Skeletal muscle tissue (tissue), 4 donors: ENCODE data around the gene HCRTR1. TPM values are rescaled to one million over a fixed set of nuclear protein-coding genes. Genes with fewer than 3 reads are reported as not detected.

Experiments
- H3K27ac ChIP-seq: one replicate; pipeline ENCODE4 v1.7.0; 2013; ENCODE audit warnings: mild to moderate bottlenecking, low read depth, low read length, inconsistent platforms
- H3K27me3 ChIP-seq, 3 donors: one replicate each; pipeline ENCODE4 v1.7.0; 2013; ENCODE audit warnings: low read length in 3 of 3; ENCODE audit not compliant: control insufficient read depth in 3 of 3, insufficient read depth in 3 of 3
- H3K36me3 ChIP-seq, 3 donors: one replicate each; pipeline ENCODE4 v1.7.0; 2013; ENCODE audit warnings: low read length in 3 of 3; ENCODE audit not compliant: control insufficient read depth in 3 of 3, insufficient read depth in 3 of 3
- H3K4me1 ChIP-seq, 3 donors: one replicate each; pipeline ENCODE4 v1.7.0; 2013; ENCODE audit warnings: low read length in 3 of 3, mild to moderate bottlenecking in 3 of 3; ENCODE audit not compliant: control insufficient read depth in 3 of 3, insufficient read depth in 3 of 3
- H3K4me3 ChIP-seq, 3 donors: one replicate each; pipeline ENCODE4 v1.7.0; 2013; ENCODE audit warnings: low read length in 3 of 3
- H3K9ac ChIP-seq, 3 donors: one replicate each; pipeline ENCODE4 v1.7.0; 2013; ENCODE audit warnings: low read length in 3 of 3, mild to moderate bottlenecking in 3 of 3, moderate library complexity in 2 of 3, low read depth in 1 of 3
- H3K9me3 ChIP-seq, 3 donors: one replicate each; pipeline ENCODE4 v1.7.0; 2013; ENCODE audit warnings: low read length in 3 of 3; ENCODE audit not compliant: control insufficient read depth in 3 of 3
- total RNA-seq: library from RNA; depleted of rRNA; stranded (reverse); fragments of >200 nt; gene quantifications from one replicate; pipeline ENCODE4 v1.2.3, GENCODE V29; 2014
- donor health status: Osteomylitis.

The HCRTR1 gene
- total RNA-seq, 1 donor from 2014 or later: not detected

- Histone ChIP-seq H3K9me3 (no peaks in the 10 kb centered on the region), H3K4me1 (peaks cover 0 to 2% (median 0%) of the 10 kb centered on the region in 3 donors), H3K9ac (no peak overlapping the region), H3K4me3 (no peak overlapping the region), H3K27me3 (peaks cover 0 to 4% (median 0%) of the 10 kb centered on the region in 3 donors), H3K27ac (no peak overlapping the region), H3K36me3 (no peaks in the 10 kb centered on the region)
Observed at GRCh38 chr1:31596737-31597097, 20.8 kb upstream of the HCRTR1 start.

- Histone ChIP-seq H3K4me1 (peaks cover 0 to 2% (median 0%) of the 10 kb centered on the region in 3 donors), H3K36me3 (no peaks in the 10 kb centered on the region), H3K27me3 (peaks cover 0 to 4% (median 0%) of the 10 kb centered on the region in 3 donors), H3K9ac (no peak overlapping the region), H3K9me3 (no peaks in the 10 kb centered on the region), H3K27ac (no peak overlapping the region), H3K4me3 (no peak overlapping the region)
Observed at GRCh38 chr1:31598980-31599379, 18.5 kb upstream of the HCRTR1 start.

GRCh38 chr1:31600641-31601040 is 16.8 kb upstream of the HCRTR1 start:
- Histone ChIP-seq H3K9me3 (no peaks in the 10 kb centered on the region), H3K27me3 (peaks cover 0 to 4% (median 0%) of the 10 kb centered on the region in 3 donors), H3K4me1 (no peaks in the 10 kb centered on the region), H3K27ac (no peak overlapping the region), H3K4me3 (no peak overlapping the region), H3K9ac (no peak overlapping the region), H3K36me3 (no peaks in the 10 kb centered on the region)

- no peaks in the 10 kb centered on the region for H3K4me1 ChIP-seq
- H3K9ac ChIP-seq: no peak overlapping the region
- H3K27ac ChIP-seq: no peak overlapping the region
- no peaks in the 10 kb centered on the region for H3K9me3 ChIP-seq
- H3K36me3 ChIP-seq: no peaks in the 10 kb centered on the region
- no peak overlapping the region for H3K4me3 ChIP-seq
- H3K27me3 ChIP-seq: no peaks in the 10 kb centered on the region
Observed at GRCh38 chr1:31602081-31602480, 15.4 kb upstream of the HCRTR1 start.

- Histone ChIP-seq H3K27me3 (no peaks in the 10 kb centered on the region), H3K27ac (no peak overlapping the region), H3K4me3 (no peak overlapping the region), H3K9ac (no peak overlapping the region), H3K4me1 (no peaks in the 10 kb centered on the region), H3K36me3 (no peaks in the 10 kb centered on the region), H3K9me3 (no peaks in the 10 kb centered on the region)
Observed at GRCh38 chr1:31605908-31606427, 11.5 kb upstream of the HCRTR1 start.

- Histone ChIP-seq H3K27me3 (no peaks in the 10 kb centered on the region), H3K4me3 (no peak overlapping the region), H3K9ac (no peak overlapping the region), H3K4me1 (no peaks in the 10 kb centered on the region), H3K27ac (no peak overlapping the region), H3K36me3 (no peaks in the 10 kb centered on the region), H3K9me3 (no peaks in the 10 kb centered on the region)
Observed at GRCh38 chr1:31607360-31607759, 10.1 kb upstream of the HCRTR1 start.

- H3K4me1 ChIP-seq: peaks cover 0 to 5% (median 4%) of the 10 kb centered on the region in 3 donors
- no peak overlapping the region for H3K9ac ChIP-seq
- no peaks in the 10 kb centered on the region for H3K27me3 ChIP-seq
- no peak overlapping the region for H3K4me3 ChIP-seq
- no peak overlapping the region for H3K27ac ChIP-seq
- no peaks in the 10 kb centered on the region for H3K36me3 ChIP-seq
- H3K9me3 ChIP-seq: no peaks in the 10 kb centered on the region
Observed at GRCh38 chr1:31609514-31610118, 7.9 kb upstream of the HCRTR1 start.

- no peak overlapping the region for H3K27ac ChIP-seq
- no peak overlapping the region for H3K9ac ChIP-seq
- H3K9me3 ChIP-seq: no peaks in the 10 kb centered on the region
- H3K36me3 ChIP-seq: no peaks in the 10 kb centered on the region
- H3K27me3 ChIP-seq: peaks cover 32 to 34% (median 33%) of the 10 kb centered on the region in 3 donors
- no peak overlapping the region for H3K4me3 ChIP-seq
- H3K4me1 ChIP-seq: peaks cover 0 to 9% (median 6%) of the 10 kb centered on the region in 3 donors
Observed at GRCh38 chr1:31614414-31615005, 3.0 kb upstream of the HCRTR1 start.

- peaks cover 0 to 9% (median 7%) of the 10 kb centered on the region in 3 donors for H3K4me1 ChIP-seq
- peaks cover 34 to 37% (median 34%) of the 10 kb centered on the region in 3 donors for H3K27me3 ChIP-seq
- no peak overlapping the region for H3K9ac ChIP-seq
- H3K36me3 ChIP-seq: no peaks in the 10 kb centered on the region
- H3K27ac ChIP-seq: no peak overlapping the region
- no peaks in the 10 kb centered on the region for H3K9me3 ChIP-seq
- no peak overlapping the region for H3K4me3 ChIP-seq
Observed at GRCh38 chr1:31615414-31615813, 2.1 kb upstream of the HCRTR1 start.

- Histone ChIP-seq H3K27me3 (peaks cover 34 to 37% (median 34%) of the 10 kb centered on the region in 3 donors), H3K36me3 (no peaks in the 10 kb centered on the region), H3K4me1 (peaks cover 0 to 9% (median 7%) of the 10 kb centered on the region in 3 donors), H3K9me3 (no peaks in the 10 kb centered on the region), H3K9ac (no peak overlapping the region), H3K27ac (no peak overlapping the region), H3K4me3 (no peak overlapping the region)
Observed at GRCh38 chr1:31615939-31616338, 1.6 kb upstream of the HCRTR1 start.
